Common myeloid progenitor, CD34-positive (primary cell): Measurements from ENCODE around the gene C9.
"Not testable (repeated sequence)": the region's sequence is repeated elsewhere in the genome, so short reads cannot be mapped to it uniquely, and the experiment has no call there.

Experiments used
- CTCF ChIA-PET: fragments of 350-600 bp; sonication (Branson Sonifier 250); formaldehyde crosslinking; loops from one replicate; lab custom pipeline; 2021; ENCODE audit warnings: antibody characterized with exemption; lab: Charles Lee
- POLR2A ChIA-PET: fragments of 350-600 bp; sonication (Branson Sonifier 250); formaldehyde crosslinking; loops from one replicate; lab custom pipeline; 2021; ENCODE audit warnings: antibody characterized with exemption; lab: Charles Lee
- DNase-seq, 3 donors: peaks; one replicate each; pipeline versions ENCODE4 v3.0.0 to v3.0.0-alpha.2; 2013
- H3K27ac ChIP-seq, 2 experiments: 1 replicate in 1 of 2; 2 replicates in 1 of 2; pipeline ENCODE4 v1.7.0; 2013; ENCODE audit warnings: inconsistent platforms in 2 of 2, low read length in 2 of 2, mild to moderate bottlenecking in 2 of 2, low read depth in 1 of 2, moderate library complexity in 1 of 2; ENCODE audit not compliant: severe bottlenecking in 2 of 2, insufficient read depth in 1 of 2, poor library complexity in 1 of 2
- H3K27me3 ChIP-seq, 5 experiments: replicated peaks in 2 of 5; 1 replicate in 3 of 5; 2 replicates in 2 of 5; pipeline versions ENCODE4 v1.6.1 to v1.7.0; 2013; ENCODE audit warnings: low read length in 4 of 5, mild to moderate bottlenecking in 2 of 5, moderate library complexity in 2 of 5, inconsistent platforms in 1 of 5; ENCODE audit not compliant: insufficient read depth in 5 of 5, control insufficient read depth in 4 of 5
- H3K36me3 ChIP-seq, 4 experiments: 1 replicate in 2 of 4; 2 replicates in 2 of 4; pipeline versions ENCODE4 v1.6.1 to v1.7.0; 2013; ENCODE audit warnings: low read length in 3 of 4, control low read depth in 1 of 4, mild to moderate bottlenecking in 1 of 4; ENCODE audit not compliant: control insufficient read depth in 4 of 4, insufficient read depth in 4 of 4
- H3K4me1 ChIP-seq, 4 experiments: 1 replicate in 3 of 4; 2 replicates in 1 of 4; pipeline versions ENCODE4 v1.6.1 to v1.7.1; 2013; ENCODE audit warnings: low read length in 3 of 4, mild to moderate bottlenecking in 3 of 4, control low read depth in 1 of 4, inconsistent platforms in 1 of 4, moderate library complexity in 1 of 4; ENCODE audit not compliant: control insufficient read depth in 4 of 4, insufficient read depth in 4 of 4; ENCODE audit errors: control extremely low read depth in 1 of 4
- H3K4me3 ChIP-seq, 7 experiments: 1 replicate in 4 of 7; 2 replicates in 3 of 7; pipeline versions ENCODE4 v1.5.1 to v1.7.0; 2013; ENCODE audit warnings: mild to moderate bottlenecking in 7 of 7, low read length in 6 of 7, moderate library complexity in 6 of 7, inconsistent platforms in 2 of 7, low read depth in 2 of 7, control low read depth in 1 of 7; ENCODE audit not compliant: insufficient read depth in 4 of 7, control insufficient read depth in 1 of 7; ENCODE audit errors: extremely low read depth in 1 of 7
- H3K9me3 ChIP-seq, 5 experiments: 1 replicate in 4 of 5; 2 replicates in 1 of 5; pipeline versions ENCODE4 v1.6.1 to v1.7.1; 2013; ENCODE audit warnings: low read length in 4 of 5, mild to moderate bottlenecking in 2 of 5, inconsistent platforms in 1 of 5, low read depth in 1 of 5, moderate library complexity in 1 of 5; ENCODE audit not compliant: control insufficient read depth in 4 of 5, insufficient read depth in 2 of 5; ENCODE audit errors: control extremely low read depth in 1 of 5
- WGBS: methylation state at CpG from one replicate; pipeline ENCODE4 v1.1.5; 2013; ENCODE audit not compliant: insufficient coverage; 5-methylcytosine and 5-hydroxymethylcytosine counted together

C9 gene

DNA sequence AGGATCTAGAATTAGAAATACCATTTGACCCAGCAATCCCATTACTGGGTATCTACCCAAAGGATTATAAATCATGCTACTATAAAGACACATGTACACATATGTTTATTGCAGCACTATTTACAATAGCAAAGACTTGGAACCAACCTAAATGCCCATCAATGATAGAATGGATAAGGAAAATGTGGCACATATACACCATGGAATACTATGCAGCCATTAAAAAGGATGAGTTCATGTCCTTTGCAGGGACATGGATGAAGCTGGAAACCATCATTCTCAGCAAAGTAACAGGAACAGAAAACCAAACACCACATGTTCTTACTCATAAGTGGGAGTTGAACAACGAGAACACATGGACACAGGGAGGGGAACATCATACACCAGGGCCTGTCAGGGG is 129.8 kb downstream of the C9 start:
- H3K9me3 ChIP-seq, POLR2A ChIA-PET, H3K27me3 ChIP-seq, H3K36me3 ChIP-seq, DNase-seq, H3K4me3 ChIP-seq, H3K27ac ChIP-seq, H3K4me1 ChIP-seq: not testable (repeated sequence)
- CTCF ChIA-PET, result interaction anchor here (1.3 kb wide), 1 partner anchor 11 kb away, joined by 3 read pairs; no protein-coding TSS in a partner anchor
- no CpG with 5 or more reads among the region's 1 CpG for WGBS
